Right ventricle myocardium superior (tissue), 1 donor: ENCODE measurements around the gene ENPEP. TPM values are rescaled to one million over a fixed set of nuclear protein-coding genes. Genes with fewer than 3 reads are reported as not detected.
"Not testable (repeated sequence)": the region's sequence is repeated elsewhere in the genome, so short reads cannot be mapped to it uniquely, and the experiment has no call there.

ENCODE experiments used
- ATAC-seq: fragments of 200-7000 bp; cut with Tn5 transposase; one replicate; pipeline ENCODE4 v1.9.1; 2020; ENCODE audit warnings: mild to moderate bottlenecking; ENCODE audit not compliant: poor library complexity
- DNase-seq: peaks from one replicate; pipeline ENCODE4 v3.0.0-alpha.2; 2020
- intact Hi-C: fragments of 100-400 bp; cut with DNase I; formaldehyde crosslinking; loops from one replicate; pipeline ENCODE4 v1.11.2; 2022
- total RNA-seq: library from RNA; stranded (reverse); fragmentation: NEBNext Ultra II Directional; extraction: Animal tissue kit (Norgen Biotek cat#: 25700); gene quantifications from one replicate; pipeline ENCODE4 v1.2.1, GENCODE V29; 2021
- donor health status: DM: no; HTN: yes; CAD: no; lungs with severe emphysema.

ENPEP gene
- total RNA-seq, 1 donor from 2014 or later, result 3.3 TPM

- DNase-seq (no peak), ATAC-seq (no peak)
- intact Hi-C loops, result no loop called here
These were observed 7.6 kb downstream of the ENPEP start for GRCh38 chr4:110483516-110483915.

GRCh38 chr4:110484029-110484428, 8.1 kb downstream of the ENPEP start:
- no peak for DNase-seq
- intact Hi-C loops, result no loop called here
- no peak for ATAC-seq

- intact Hi-C loops, result no loop called here
- ATAC-seq (peak; percentile 13), DNase-seq (no peak)
These were observed 8.8 kb downstream of the ENPEP start for GRCh38 chr4:110484767-110485166.

- intact Hi-C loops, result no loop called here
- DNase-seq, result no peak
- ATAC-seq, result no peak
These were observed 9.5 kb downstream of the ENPEP start for GRCh38 chr4:110485452-110485851.

GRCh38 chr4:110486256-110486655, 10.3 kb downstream of the ENPEP start:
- DNase-seq, result no peak
- ATAC-seq, result no peak
- intact Hi-C loops, result no loop called here

GRCh38 chr4:110486850-110487249, 10.9 kb downstream of the ENPEP start:
- intact Hi-C loops, ATAC-seq, DNase-seq: not testable (repeated sequence)

GRCh38 chr4:110487873-110488272, 11.9 kb downstream of the ENPEP start:
- intact Hi-C loops, result no loop called here
- peak; percentile 91 for ATAC-seq
- no peak for DNase-seq

GRCh38 chr4:110489901-110490508, 14.1 kb downstream of the ENPEP start:
- intact Hi-C loops, result no loop called here
- ATAC-seq (no peak), DNase-seq (no peak)

GRCh38 chr4:110492522-110492921, 16.6 kb downstream of the ENPEP start:
- DNase-seq (no peak), ATAC-seq (no peak)
- intact Hi-C loops, result no loop called here

GRCh38 chr4:110493520-110493919, 17.6 kb downstream of the ENPEP start:
- intact Hi-C loops, result no loop called here
- no peak for ATAC-seq
- DNase-seq, result no peak

GRCh38 chr4:110498420-110498819, 22.5 kb downstream of the ENPEP start:
- intact Hi-C loops, result no loop called here
- DNase-seq, result no peak
- ATAC-seq, result no peak

- intact Hi-C loops, result no loop called here
- no peak for ATAC-seq
- no peak for DNase-seq
These were observed 23.2 kb downstream of the ENPEP start for GRCh38 chr4:110499126-110499525.

- no peak for DNase-seq
- intact Hi-C loops, result no loop called here
- no peak for ATAC-seq
These were observed 25.9 kb downstream of the ENPEP start for GRCh38 chr4:110501826-110502225.

GRCh38 chr4:110503270-110504083, 27.5 kb downstream of the ENPEP start:
- peak; percentile 46 for DNase-seq
- intact Hi-C loops, result no loop called here

GRCh38 chr4:110504084-110504435, 28.1 kb downstream of the ENPEP start:
- ATAC-seq, result no peak
- intact Hi-C loops, result no loop called here
- no peak for DNase-seq

More at GRCh38 chr4:110503270-110504083, 27.5 kb downstream of the ENPEP start:
- peak; percentile 82 for ATAC-seq

GRCh38 chr4:110505440-110505839, 29.5 kb downstream of the ENPEP start:
- ATAC-seq (no peak), DNase-seq (no peak)
- intact Hi-C loops, result no loop called here

GRCh38 chr4:110508827-110509710, 33.1 kb downstream of the ENPEP start:
- ATAC-seq, result peak; percentile 60

GRCh38 chr4:110510277-110510676, 34.3 kb downstream of the ENPEP start:
- DNase-seq (no peak), ATAC-seq (no peak)
- intact Hi-C loops, result loop anchor here (5.0 to 10.0 kb wide), 2 partner anchors 168 to 195 kb away; no protein-coding TSS in a partner anchor

More at GRCh38 chr4:110508827-110509710, 33.1 kb downstream of the ENPEP start:
- no peak for DNase-seq
- intact Hi-C loops, result no loop called here

GRCh38 chr4:110510955-110511544, 35.1 kb downstream of the ENPEP start:
- ATAC-seq (peak; percentile 73), DNase-seq (no peak)
- intact Hi-C loops, result loop anchor here (5.0 to 10.0 kb wide), 2 partner anchors 169 to 196 kb away; no protein-coding TSS in a partner anchor
